Aorta (tissue), 5 donors: ENCODE results near the gene CFAP251. TPM values are rescaled to one million over a fixed set of nuclear protein-coding genes. Genes with fewer than 3 reads are reported as not detected.

ENCODE experiments used
- ATAC-seq: fragments of 200-7000 bp; cut with Tn5 transposase; one replicate; pipeline ENCODE4 v1.9.1; 2022; ENCODE audit warnings: moderate library complexity; ENCODE audit not compliant: low FRiP score
- DNase-seq, 2 donors: peaks; one replicate each; pipeline ENCODE4 v3.0.0-alpha.2; 2020
- H3K27ac ChIP-seq, 2 donors: one replicate each; pipeline ENCODE4 v1.5.1; 2013; ENCODE audit warnings: low read length in 2 of 2, mild to moderate bottlenecking in 2 of 2, moderate library complexity in 2 of 2, control low read depth in 1 of 2, inconsistent platforms in 1 of 2, low read depth in 1 of 2
- H3K27me3 ChIP-seq, 2 donors: one replicate each; pipeline ENCODE4 v1.6.1; 2013; ENCODE audit warnings: control low read depth in 1 of 2, low read length in 1 of 2, mild to moderate bottlenecking in 1 of 2, moderate library complexity in 1 of 2; ENCODE audit not compliant: insufficient read depth in 2 of 2, control insufficient read depth in 1 of 2
- H3K36me3 ChIP-seq, 2 donors: one replicate each; pipeline ENCODE4 v1.6.1; 2013; ENCODE audit warnings: control low read depth in 1 of 2, low read length in 1 of 2, mild to moderate bottlenecking in 1 of 2; ENCODE audit not compliant: insufficient read depth in 2 of 2, control insufficient read depth in 1 of 2
- H3K4me1 ChIP-seq, 2 donors: one replicate each; pipeline ENCODE4 v1.6.1; 2013; ENCODE audit warnings: low read length in 2 of 2, control low read depth in 1 of 2, mild to moderate bottlenecking in 1 of 2, moderate library complexity in 1 of 2; ENCODE audit not compliant: insufficient read depth in 2 of 2, control insufficient read depth in 1 of 2
- H3K4me3 ChIP-seq, 2 donors: one replicate each; pipeline ENCODE4 v1.5.1; 2013; ENCODE audit warnings: low read length in 2 of 2, control low read depth in 1 of 2, mild to moderate bottlenecking in 1 of 2
- H3K9me3 ChIP-seq: one replicate; pipeline ENCODE4 v1.6.1; 2013; ENCODE audit warnings: mild to moderate bottlenecking, low read length; ENCODE audit not compliant: control insufficient read depth
- WGBS, 2 donors: extraction: QIAGEN DNeasy Blood & Tissue Kit; methylation state at CpG; one replicate each; pipeline ENCODE4 v1.1.7; 2013; 5-methylcytosine and 5-hydroxymethylcytosine counted together
- intact Hi-C, 2 donors: fragments of 100-400 bp; cut with DNase I; formaldehyde crosslinking; loops; one replicate each; pipeline versions ENCODE4 v1.14.2 to v1.15.0; 2022
- polyA plus RNA-seq, 2 donors: library from polyadenylated mRNA; stranded (reverse); fragments of 200-250 nt; gene quantifications; one replicate each; pipeline ENCODE4 v1.2.3, GENCODE V29; 2013
- total RNA-seq, 2 donors: library from RNA; stranded (reverse); fragmentation: NEBNext Ultra II Directional; extraction: Animal tissue kit (Norgen Biotek cat#: 25700); gene quantifications; one replicate each; pipeline ENCODE4 v1.2.1, GENCODE V29; 2021
- donor health status: healthy with polysubstance abuse.
- donor health status: Bipolar disorder and iron deficiency.
- donor health status: DM: no; HTN: no; CAD: no.
- donor health status: DM: no; HTN: no; CAD: no.
- donor health status: DM: yes; HTN: yes; CAD: no.

The CFAP251 gene
- total and polyA plus RNA-seq, 4 donors: 0.88 to 3.9 (median 2.2) TPM

GRCh38 chr12:121970581-121971300 is 52.3 kb downstream of the CFAP251 start:
- no peaks in the 10 kb centered on the region for H3K36me3 ChIP-seq
- DNase-seq (no peak), ATAC-seq (no peak)
- peaks cover 0 to 2% of the 10 kb centered on the region in 2 donors for H3K4me1 ChIP-seq
- intact Hi-C loops: no loop called here
- H3K27me3 ChIP-seq: no peaks in the 10 kb centered on the region
- no peaks in the 10 kb centered on the region for H3K9me3 ChIP-seq
- no peak overlapping the region for H3K27ac ChIP-seq
- WGBS, 2 donors: 76 to 78% methylated on average over 6 of the region's 6 CpGs
- H3K4me3 ChIP-seq: no peak overlapping the region

GRCh38 chr12:121974026-121974985 is 55.9 kb downstream of the CFAP251 start:
- no peak for DNase-seq
- Histone ChIP-seq H3K4me1 (peaks cover 0 to 2% of the 10 kb centered on the region in 2 donors), H3K36me3 (no peaks in the 10 kb centered on the region), H3K9me3 (no peaks in the 10 kb centered on the region), H3K4me3 (no peak overlapping the region), H3K27me3 (no peaks in the 10 kb centered on the region), H3K27ac (peak overlapping the region in 1 of 2 donors; percentile 32)
- 18 to 24% methylated on average over 13 of the region's 13 CpGs for WGBS, 2 donors
- no peak for ATAC-seq
- intact Hi-C loops: no loop called here

- ATAC-seq (no peak), DNase-seq (no peak)
- Histone ChIP-seq H3K27ac (no peak overlapping the region), H3K36me3 (no peaks in the 10 kb centered on the region), H3K4me1 (peaks cover 0 to 2% of the 10 kb centered on the region in 2 donors), H3K4me3 (no peak overlapping the region), H3K9me3 (no peaks in the 10 kb centered on the region), H3K27me3 (no peaks in the 10 kb centered on the region)
- intact Hi-C loops: no loop called here
- WGBS, 2 donors: 90 to 92% methylated on average over 6 of the region's 6 CpGs
These were observed 56.6 kb downstream of the CFAP251 start for GRCh38 chr12:121975021-121975420.

GRCh38 chr12:121976950-121977349 is 58.6 kb downstream of the CFAP251 start:
- ATAC-seq (no peak), DNase-seq (no peak)
- no peaks in the 10 kb centered on the region for H3K9me3 ChIP-seq
- peaks cover 0 to 2% of the 10 kb centered on the region in 2 donors for H3K4me1 ChIP-seq
- H3K4me3 ChIP-seq: no peak overlapping the region
- 95 to 96% methylated on average over 5 of the region's 5 CpGs for WGBS, 2 donors
- no peak overlapping the region for H3K27ac ChIP-seq
- no peaks in the 10 kb centered on the region for H3K36me3 ChIP-seq
- intact Hi-C loops: no loop called here
- no peaks in the 10 kb centered on the region for H3K27me3 ChIP-seq

- intact Hi-C loops: no loop called here
- 77% methylated on average over 11 of the region's 11 CpGs for WGBS, 2 donors
- H3K9me3 ChIP-seq: no peaks in the 10 kb centered on the region
- DNase-seq (no peak), ATAC-seq (no peak)
- no peaks in the 10 kb centered on the region for H3K27me3 ChIP-seq
- H3K4me3 ChIP-seq: no peak overlapping the region
- no peaks in the 10 kb centered on the region for H3K4me1 ChIP-seq
- H3K27ac ChIP-seq: no peak overlapping the region
- H3K36me3 ChIP-seq: no peaks in the 10 kb centered on the region
These were observed 61.9 kb downstream of the CFAP251 start for GRCh38 chr12:121980191-121980891.

- H3K4me1 ChIP-seq: no peaks in the 10 kb centered on the region
- H3K4me3 ChIP-seq: no peak overlapping the region
- H3K9me3 ChIP-seq: no peaks in the 10 kb centered on the region
- ATAC-seq (no peak), DNase-seq (no peak)
- 89 to 92% methylated on average over 14 of the region's 14 CpGs for WGBS, 2 donors
- no peak overlapping the region for H3K27ac ChIP-seq
- H3K36me3 ChIP-seq: no peaks in the 10 kb centered on the region
- intact Hi-C loops: no loop called here
- no peaks in the 10 kb centered on the region for H3K27me3 ChIP-seq
These were observed 62.5 kb downstream of the CFAP251 start for GRCh38 chr12:121980892-121981272.

- intact Hi-C loops: no loop called here
- no peaks in the 10 kb centered on the region for H3K27me3 ChIP-seq
- H3K4me3 ChIP-seq: no peak overlapping the region
- ATAC-seq (no peak), DNase-seq (no peak)
- no peaks in the 10 kb centered on the region for H3K4me1 ChIP-seq
- no peaks in the 10 kb centered on the region for H3K36me3 ChIP-seq
- H3K9me3 ChIP-seq: no peaks in the 10 kb centered on the region
- H3K27ac ChIP-seq: no peak overlapping the region
- WGBS, 2 donors: 89 to 91% methylated on average over 8 of the region's 8 CpGs
These were observed 63.1 kb downstream of the CFAP251 start for GRCh38 chr12:121981456-121981855.

- H3K4me1 ChIP-seq: no peaks in the 10 kb centered on the region
- no peak for DNase-seq
- no peak for ATAC-seq
- intact Hi-C loops: no loop called here
- no peak overlapping the region for H3K4me3 ChIP-seq
- H3K27ac ChIP-seq: no peak overlapping the region
- H3K27me3 ChIP-seq: no peaks in the 10 kb centered on the region
- no peaks in the 10 kb centered on the region for H3K9me3 ChIP-seq
- no peaks in the 10 kb centered on the region for H3K36me3 ChIP-seq
- 95 to 96% methylated on average over 6 of the region's 6 CpGs for WGBS, 2 donors
These were observed 64.6 kb downstream of the CFAP251 start for GRCh38 chr12:121982950-121983349.
